KMS-11 (cell line): ENCODE measurements around the gene SLC19A1.

Experiments used
- H2AFZ ChIP-seq: fragments of 200-600 bp; sonication (generic); 2 replicates; pipeline ENCODE4 v1.6.1; 2016; ENCODE audit warnings: antibody characterized with exemption, mixed run types, low read depth
- H3K27ac ChIP-seq: fragments of 200-600 bp; sonication (generic); 2 replicates; pipeline ENCODE4 v1.6.1; 2016; ENCODE audit warnings: mild to moderate bottlenecking, mixed run types
- H3K27me3 ChIP-seq: fragments of 200-600 bp; sonication (generic); 2 replicates; pipeline ENCODE4 v1.6.1; 2017; ENCODE audit warnings: mild to moderate bottlenecking, low read depth, mixed run types, moderate library complexity; ENCODE audit not compliant: insufficient read depth
- H3K36me3 ChIP-seq: fragments of 200-600 bp; sonication (generic); 2 replicates; pipeline ENCODE4 v1.6.1; 2017; ENCODE audit warnings: mild to moderate bottlenecking, mixed run types; ENCODE audit not compliant: insufficient read depth
- H3K4me1 ChIP-seq: fragments of 200-600 bp; sonication (generic); 2 replicates; pipeline ENCODE4 v1.6.1; 2016; ENCODE audit warnings: mild to moderate bottlenecking, low read depth, mixed run types; ENCODE audit not compliant: poor library complexity, severe bottlenecking
- H3K4me2 ChIP-seq: fragments of 200-600 bp; sonication (generic); 2 replicates; pipeline ENCODE4 v1.7.0; 2016; ENCODE audit warnings: mild to moderate bottlenecking, mixed run types
- H3K4me3 ChIP-seq: fragments of 200-600 bp; sonication (generic); IDR thresholded peaks from 2 replicates; pipeline ENCODE4 v1.6.1; 2017; ENCODE audit warnings: low read depth, low read length, mixed read lengths; ENCODE audit not compliant: insufficient read depth
- H3K79me2 ChIP-seq: fragments of 200-600 bp; sonication (generic); 2 replicates; pipeline ENCODE4 v1.6.1; 2016; ENCODE audit warnings: low read depth, mixed run types; ENCODE audit not compliant: insufficient read depth
- H3K9ac ChIP-seq: fragments of 200-600 bp; sonication (generic); 2 replicates; pipeline ENCODE4 v1.6.1; 2016; ENCODE audit warnings: mild to moderate bottlenecking, mixed run types
- H4K20me1 ChIP-seq: fragments of 200-600 bp; sonication (generic); 2 replicates; pipeline ENCODE4 v1.6.1; 2016; ENCODE audit warnings: mild to moderate bottlenecking, mixed run types; ENCODE audit not compliant: insufficient read depth
- TF ChIP-seq, protein P1 (sequence below): fragments of 200-600 bp; sonication (generic); conservative IDR thresholded peaks from 2 replicates; pipeline ENCODE4 v1.6.1; 2017; ENCODE audit warnings: low read depth, mild to moderate bottlenecking, antibody characterized with exemption, low read length, moderate library complexity, mixed read lengths

Gene SLC19A1

DNA sequence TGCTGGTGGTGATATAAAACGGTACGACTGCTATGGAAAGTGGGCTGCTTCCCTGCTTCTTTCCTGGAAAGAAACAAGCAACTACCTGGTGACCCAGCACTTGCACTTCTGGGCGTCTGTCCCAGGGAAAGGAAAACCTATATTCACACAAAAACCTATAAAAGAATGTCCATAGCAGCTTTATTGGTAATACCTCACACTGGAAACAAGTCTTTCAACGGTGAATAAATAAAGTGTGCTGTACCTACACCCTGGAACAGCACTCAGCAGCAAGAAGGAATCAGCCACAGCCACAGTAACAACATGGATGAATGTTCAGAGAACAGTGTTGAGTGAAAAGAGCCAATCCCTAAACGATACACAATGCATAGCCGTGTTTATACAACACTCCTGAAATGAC, 19.9 kb downstream of the SLC19A1 start:
- H4K20me1 ChIP-seq: 0 out of 2 replicates have a peak, but pooled peaks cover 4% of the 10 kb centered on the region
- H3K27ac ChIP-seq: no peak overlapping the region
- no peaks in the 10 kb centered on the region for H3K27me3 ChIP-seq
- H3K4me2 ChIP-seq: no peak overlapping the region
- no peaks in the 10 kb centered on the region; the same call in 1 of the 2 replicates for H3K79me2 ChIP-seq
- H3K36me3 ChIP-seq: peaks cover 4% of the 10 kb centered on the region; the same call in 1 of the 2 replicates
- no peak overlapping the region for H2AFZ ChIP-seq
- H3K9ac ChIP-seq: no peak overlapping the region
- no peak overlapping the region for H3K4me3 ChIP-seq
- peaks cover 8% of the 10 kb centered on the region for H3K4me1 ChIP-seq
- TF ChIP-seq, protein P1, sequence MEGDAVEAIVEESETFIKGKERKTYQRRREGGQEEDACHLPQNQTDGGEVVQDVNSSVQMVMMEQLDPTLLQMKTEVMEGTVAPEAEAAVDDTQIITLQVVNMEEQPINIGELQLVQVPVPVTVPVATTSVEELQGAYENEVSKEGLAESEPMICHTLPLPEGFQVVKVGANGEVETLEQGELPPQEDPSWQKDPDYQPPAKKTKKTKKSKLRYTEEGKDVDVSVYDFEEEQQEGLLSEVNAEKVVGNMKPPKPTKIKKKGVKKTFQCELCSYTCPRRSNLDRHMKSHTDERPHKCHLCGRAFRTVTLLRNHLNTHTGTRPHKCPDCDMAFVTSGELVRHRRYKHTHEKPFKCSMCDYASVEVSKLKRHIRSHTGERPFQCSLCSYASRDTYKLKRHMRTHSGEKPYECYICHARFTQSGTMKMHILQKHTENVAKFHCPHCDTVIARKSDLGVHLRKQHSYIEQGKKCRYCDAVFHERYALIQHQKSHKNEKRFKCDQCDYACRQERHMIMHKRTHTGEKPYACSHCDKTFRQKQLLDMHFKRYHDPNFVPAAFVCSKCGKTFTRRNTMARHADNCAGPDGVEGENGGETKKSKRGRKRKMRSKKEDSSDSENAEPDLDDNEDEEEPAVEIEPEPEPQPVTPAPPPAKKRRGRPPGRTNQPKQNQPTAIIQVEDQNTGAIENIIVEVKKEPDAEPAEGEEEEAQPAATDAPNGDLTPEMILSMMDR: no peak

DNA sequence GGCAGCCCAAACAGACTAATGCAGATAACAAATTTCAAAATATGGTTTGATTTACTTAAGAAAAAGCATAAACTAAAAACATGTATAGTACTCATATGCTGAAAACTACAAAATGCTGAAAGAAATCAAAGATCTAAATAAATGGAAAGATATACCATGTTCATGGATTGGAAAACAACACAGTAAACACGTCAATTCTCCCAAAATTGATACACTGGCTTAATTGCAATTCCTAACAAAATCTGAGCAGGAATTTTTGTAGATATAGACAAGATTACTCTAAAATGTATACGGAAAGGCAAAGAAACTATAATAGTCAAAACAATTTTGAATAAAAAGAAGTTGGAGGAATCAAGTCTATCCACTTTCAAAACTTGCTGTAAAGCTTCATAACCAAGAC, 21.0 kb downstream of the SLC19A1 start:
- Histone ChIP-seq H3K36me3 (peaks cover 4% of the 10 kb centered on the region; the same call in 1 of the 2 replicates), H3K27me3 (no peaks in the 10 kb centered on the region), H3K27ac (no peak overlapping the region), H4K20me1 (0 out of 2 replicates have a peak, but pooled peaks cover 4% of the 10 kb centered on the region), H3K4me2 (no peak overlapping the region), H2AFZ (no peak overlapping the region), H3K9ac (no peak overlapping the region), H3K79me2 (no peaks in the 10 kb centered on the region; the same call in 1 of the 2 replicates), H3K4me3 (no peak overlapping the region), H3K4me1 (peaks cover 8% of the 10 kb centered on the region)
- TF ChIP-seq, protein P1: no peak

DNA sequence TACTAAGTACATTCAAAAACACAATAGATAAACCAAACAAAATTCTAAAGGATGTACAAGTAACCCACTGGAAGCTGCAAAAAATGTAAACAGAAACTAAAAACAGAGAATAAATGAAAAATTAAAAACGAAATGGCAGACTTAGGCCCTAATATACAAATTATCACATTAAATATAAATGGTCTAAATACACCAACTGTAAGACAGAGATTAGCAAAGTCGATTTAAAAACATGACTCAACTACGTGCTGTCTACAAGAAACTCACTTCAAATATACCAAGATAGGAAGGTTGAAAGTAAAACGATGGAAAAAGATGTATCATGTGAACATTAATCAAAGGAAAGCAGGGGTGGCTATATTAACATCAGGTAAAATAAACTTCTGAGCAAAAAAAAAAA, 23.1 kb downstream of the SLC19A1 start:
- Histone ChIP-seq H3K27ac (no peak overlapping the region), H3K4me1 (peaks cover 8% of the 10 kb centered on the region), H3K4me2 (no peak overlapping the region), H3K4me3 (no peak overlapping the region), H3K36me3 (peaks cover 4% of the 10 kb centered on the region; the same call in 1 of the 2 replicates), H3K27me3 (no peaks in the 10 kb centered on the region), H3K79me2 (no peaks in the 10 kb centered on the region; the same call in 1 of the 2 replicates), H4K20me1 (0 out of 2 replicates have a peak, but pooled peaks cover 4% of the 10 kb centered on the region), H3K9ac (no peak overlapping the region), H2AFZ (no peak overlapping the region)
- TF ChIP-seq, protein P1: no peak

DNA sequence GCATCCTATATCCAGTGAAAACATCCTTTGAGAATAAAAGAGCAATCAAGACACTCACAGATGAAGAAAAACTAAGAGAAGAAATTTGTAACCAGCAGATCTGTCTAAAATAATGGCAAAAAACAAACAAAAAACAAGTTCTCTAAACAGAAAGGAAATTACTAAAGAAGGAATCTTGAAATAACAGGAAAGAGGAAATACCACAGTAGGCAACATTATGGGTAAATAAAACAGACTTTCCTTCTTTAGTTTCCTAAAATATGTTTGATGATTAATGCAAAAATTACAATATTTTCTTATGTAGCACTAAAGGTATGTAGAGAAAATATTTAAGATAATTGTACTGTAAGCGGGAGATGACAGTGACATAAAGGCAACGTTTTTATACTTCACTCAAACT, 23.5 kb downstream of the SLC19A1 start:
- Histone ChIP-seq H3K4me1 (peaks cover 8% of the 10 kb centered on the region), H3K27ac (no peak overlapping the region), H3K9ac (no peak overlapping the region), H3K36me3 (peaks cover 4% of the 10 kb centered on the region; the same call in 1 of the 2 replicates), H3K4me3 (no peak overlapping the region), H3K79me2 (no peaks in the 10 kb centered on the region; the same call in 1 of the 2 replicates), H3K4me2 (no peak overlapping the region), H2AFZ (no peak overlapping the region), H4K20me1 (0 out of 2 replicates have a peak, but pooled peaks cover 4% of the 10 kb centered on the region), H3K27me3 (no peaks in the 10 kb centered on the region)
- TF ChIP-seq, protein P1: no peak
